ENCODE results near the gene PRICKLE2.

- TF ChIP-seq EZH2 (IDR thresholded peaks at IDR 0.05; ENCODE audit: low read length): no peak
- no peak for TF ChIP-seq CTCF (optimal IDR thresholded peaks at IDR 0.05 in 1 of 3, IDR thresholded peaks at IDR 0.05 in 1 of 3, conservative IDR thresholded peaks at IDR 0.05 in 1 of 3; ENCODE audit: extremely low read depth in 1 of 3, insufficient read depth in 2 of 3, low read length in 3 of 3)
Measured at GRCh38 chr3:64226730-64227129, 1.5 kb upstream of the PRICKLE2 start.
